Gastrocnemius medialis (tissue), 4 donors: ENCODE results near the gene ZBTB33. TPM values are rescaled to one million over a fixed set of nuclear protein-coding genes. Genes with fewer than 3 reads are reported as not detected.

Source experiments
- ATAC-seq, 2 donors: fragments of 150-250 bp; one replicate each; pipeline ENCODE4 v1.9.1; 2016
- DNase-seq, 2 donors: peaks; one replicate each; pipeline ENCODE4 v3.0.0-alpha.2; 2019
- H3K27ac ChIP-seq, 4 donors: fragments of 200-600 bp; sonication (generic); 1 replicate in 1 of 4; 2 replicates in 3 of 4; pipeline ENCODE4 v1.5.1; 2016 to 2018; ENCODE audit warnings: mild to moderate bottlenecking in 2 of 4, moderate library complexity in 1 of 4
- H3K27me3 ChIP-seq, 3 donors: fragments of 200-600 bp; sonication (generic) in 2 of 3; 1 replicate in 1 of 3; 2 replicates in 2 of 3; pipeline versions ENCODE4 v1.5.1 to v1.6.0; 2016 to 2019; ENCODE audit warnings: mild to moderate bottlenecking in 1 of 3, moderate library complexity in 1 of 3
- H3K36me3 ChIP-seq, 2 donors: fragments of 200-600 bp; sonication (generic) in 1 of 2; one replicate each; pipeline ENCODE4 v1.5.1; 2017 to 2018
- H3K4me1 ChIP-seq, 2 donors: fragments of 200-600 bp; sonication (generic) in 1 of 2; one replicate each; pipeline ENCODE4 v1.5.1; 2016 to 2017; ENCODE audit warnings: mild to moderate bottlenecking in 2 of 2
- H3K4me3 ChIP-seq, 4 donors: fragments of 200-600 bp; sonication (generic) in 3 of 4; 1 replicate in 1 of 4; 2 replicates in 3 of 4; pipeline ENCODE4 v1.5.1; 2016 to 2019; ENCODE audit warnings: mild to moderate bottlenecking in 2 of 4
- H3K9me3 ChIP-seq, 3 donors: fragments of 200-600 bp; sonication (generic) in 2 of 3; 1 replicate in 1 of 3; 2 replicates in 2 of 3; pipeline ENCODE4 v1.5.1; 2016 to 2019
- POLR2A ChIP-seq, 2 donors: fragments of 450-650 bp; IDR thresholded peaks; one replicate each; pipeline ENCODE4 v1.6.1; 2017; ENCODE audit warnings: antibody characterized with exemption in 2 of 2, mild to moderate bottlenecking in 2 of 2, moderate library complexity in 2 of 2
- in situ Hi-C, 4 donors: fragments of 200-750 bp; cut with MboI; loops; one replicate each; pipeline versions ENCODE4 v1.15.0 to v1.8.0; 2017; ENCODE audit warnings: low sequenced_read_pairs in 4 of 4
- intact Hi-C: fragments of 100-400 bp; cut with DNase I; formaldehyde crosslinking; loops from one replicate; pipeline ENCODE4 v1.15.1; 2023; ENCODE audit warnings: low total_unique reads
- total RNA-seq, 4 donors: library from RNA; depleted of rRNA; stranded (reverse); fragments of >200 nt; gene quantifications; one replicate each; pipeline versions ENCODE4 v1.1.0 to v1.2.3, GENCODE V29; 2016
- TF ChIP-seq, protein P1 (sequence below), 5 experiments: fragments of 450-650 bp in 3 of 5; fragments of 200-600 bp in 2 of 5; sonication (generic) in 2 of 5; IDR thresholded peaks in 4 of 5; conservative IDR thresholded peaks in 1 of 5; 1 replicate in 4 of 5; 2 replicates in 1 of 5; pipeline ENCODE4 v1.5.1; 2016 to 2019; ENCODE audit warnings: antibody characterized with exemption in 5 of 5, mild to moderate bottlenecking in 3 of 5, moderate library complexity in 3 of 5

ZBTB33 gene
- total RNA-seq, 4 donors from 2014 or later, result 9.2 to 12.4 (median 9.8) TPM

DNA sequence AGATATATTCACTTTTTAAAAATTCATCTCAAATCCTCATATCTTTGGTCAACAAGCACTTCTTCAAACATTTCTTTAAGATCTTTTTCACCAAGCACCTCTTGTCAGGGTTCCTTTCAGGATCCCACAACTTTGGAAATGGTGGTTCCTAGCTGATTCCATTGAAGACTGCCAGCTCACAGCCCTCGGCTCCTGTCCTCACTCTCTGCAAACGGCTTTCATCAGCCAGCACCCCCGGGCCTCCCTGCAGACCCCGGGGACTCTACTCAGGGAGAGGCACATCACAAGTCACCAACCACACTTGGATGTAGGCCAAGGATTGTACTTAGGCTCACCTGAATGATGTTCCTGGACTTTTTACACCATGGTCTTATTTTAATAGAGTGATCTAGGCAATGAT, 20.0 kb downstream of the ZBTB33 start:
- DNase-seq, result no peak
- Histone ChIP-seq H3K36me3 (no peaks in the 10 kb centered on the region), H3K27ac (no peak overlapping the region), H3K27me3 (no peaks in the 10 kb centered on the region), H3K9me3 (no peaks in the 10 kb centered on the region), H3K4me3 (no peak overlapping the region), H3K4me1 (no peaks in the 10 kb centered on the region)
- intact Hi-C loops (no loop called here), in situ Hi-C loops (no loop called here)
- ATAC-seq, result no peak
- TF ChIP-seq, protein P1, sequence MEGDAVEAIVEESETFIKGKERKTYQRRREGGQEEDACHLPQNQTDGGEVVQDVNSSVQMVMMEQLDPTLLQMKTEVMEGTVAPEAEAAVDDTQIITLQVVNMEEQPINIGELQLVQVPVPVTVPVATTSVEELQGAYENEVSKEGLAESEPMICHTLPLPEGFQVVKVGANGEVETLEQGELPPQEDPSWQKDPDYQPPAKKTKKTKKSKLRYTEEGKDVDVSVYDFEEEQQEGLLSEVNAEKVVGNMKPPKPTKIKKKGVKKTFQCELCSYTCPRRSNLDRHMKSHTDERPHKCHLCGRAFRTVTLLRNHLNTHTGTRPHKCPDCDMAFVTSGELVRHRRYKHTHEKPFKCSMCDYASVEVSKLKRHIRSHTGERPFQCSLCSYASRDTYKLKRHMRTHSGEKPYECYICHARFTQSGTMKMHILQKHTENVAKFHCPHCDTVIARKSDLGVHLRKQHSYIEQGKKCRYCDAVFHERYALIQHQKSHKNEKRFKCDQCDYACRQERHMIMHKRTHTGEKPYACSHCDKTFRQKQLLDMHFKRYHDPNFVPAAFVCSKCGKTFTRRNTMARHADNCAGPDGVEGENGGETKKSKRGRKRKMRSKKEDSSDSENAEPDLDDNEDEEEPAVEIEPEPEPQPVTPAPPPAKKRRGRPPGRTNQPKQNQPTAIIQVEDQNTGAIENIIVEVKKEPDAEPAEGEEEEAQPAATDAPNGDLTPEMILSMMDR (IDR thresholded peaks at IDR 0.05 in 4 of 5, conservative IDR thresholded peaks at IDR 0.05 in 1 of 5), result no peak
- no peak for TF ChIP-seq POLR2A (IDR thresholded peaks at IDR 0.05)

DNA sequence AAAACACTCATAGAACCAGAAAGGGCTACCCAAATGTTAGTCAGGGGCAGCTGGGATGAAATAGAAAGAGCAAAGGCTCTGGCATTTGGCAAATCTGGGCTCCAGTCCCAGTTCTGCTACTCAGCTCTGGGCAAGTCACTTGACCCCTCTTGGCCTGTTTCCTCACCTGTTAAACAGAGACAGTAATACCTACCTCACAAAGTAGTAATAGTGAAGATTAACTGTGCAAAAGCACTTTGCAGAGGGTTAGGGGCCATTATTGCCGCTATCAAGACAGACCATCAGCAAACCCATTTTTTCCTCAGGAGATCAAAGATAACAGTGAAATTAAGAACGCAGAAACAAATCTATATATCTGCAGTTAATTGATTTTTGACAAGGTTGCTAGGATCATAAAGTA, 20.6 kb downstream of the ZBTB33 start:
- Histone ChIP-seq H3K27me3 (no peaks in the 10 kb centered on the region), H3K4me3 (no peak overlapping the region), H3K9me3 (no peaks in the 10 kb centered on the region), H3K27ac (no peak overlapping the region), H3K36me3 (no peaks in the 10 kb centered on the region), H3K4me1 (no peaks in the 10 kb centered on the region)
- DNase-seq, result no peak
- peak in 1 of 2 donors; percentile 55 for ATAC-seq
- TF ChIP-seq POLR2A (IDR thresholded peaks at IDR 0.05), result no peak
- TF ChIP-seq, protein P1 (IDR thresholded peaks at IDR 0.05 in 4 of 5, conservative IDR thresholded peaks at IDR 0.05 in 1 of 5), result no peak
- in situ Hi-C loops, result no loop called here
- intact Hi-C loops, result no loop called here

DNA sequence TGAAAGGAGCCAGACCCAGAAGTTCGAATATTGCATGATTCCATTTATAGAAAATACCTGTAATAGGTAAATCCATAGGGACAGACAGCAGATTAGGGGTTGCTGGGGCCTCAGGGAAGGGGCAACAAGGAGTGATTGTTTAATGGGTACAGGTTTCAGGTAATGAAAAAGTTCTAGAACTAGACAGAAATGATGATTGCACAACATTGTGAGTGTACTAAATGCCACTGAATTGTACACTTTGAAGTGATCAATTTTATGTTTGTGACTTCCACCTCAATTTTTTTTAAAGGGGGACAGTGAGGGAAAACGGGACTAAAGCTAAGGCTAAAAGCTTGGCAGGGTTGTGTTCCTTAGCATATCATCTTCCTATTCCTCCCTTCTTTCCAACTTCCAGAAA, 23.5 kb downstream of the ZBTB33 start:
- no peak for TF ChIP-seq POLR2A (IDR thresholded peaks at IDR 0.05)
- TF ChIP-seq, protein P1 (IDR thresholded peaks at IDR 0.05 in 4 of 5, conservative IDR thresholded peaks at IDR 0.05 in 1 of 5), result no peak
- H3K4me1 ChIP-seq, result no peaks in the 10 kb centered on the region
- DNase-seq (no peak), ATAC-seq (no peak)
- H3K27ac ChIP-seq, result no peak overlapping the region
- no peaks in the 10 kb centered on the region for H3K27me3 ChIP-seq
- in situ Hi-C loops (no loop called here), intact Hi-C loops (no loop called here)
- no peak overlapping the region for H3K4me3 ChIP-seq
- H3K9me3 ChIP-seq, result no peaks in the 10 kb centered on the region
- no peaks in the 10 kb centered on the region for H3K36me3 ChIP-seq

DNA sequence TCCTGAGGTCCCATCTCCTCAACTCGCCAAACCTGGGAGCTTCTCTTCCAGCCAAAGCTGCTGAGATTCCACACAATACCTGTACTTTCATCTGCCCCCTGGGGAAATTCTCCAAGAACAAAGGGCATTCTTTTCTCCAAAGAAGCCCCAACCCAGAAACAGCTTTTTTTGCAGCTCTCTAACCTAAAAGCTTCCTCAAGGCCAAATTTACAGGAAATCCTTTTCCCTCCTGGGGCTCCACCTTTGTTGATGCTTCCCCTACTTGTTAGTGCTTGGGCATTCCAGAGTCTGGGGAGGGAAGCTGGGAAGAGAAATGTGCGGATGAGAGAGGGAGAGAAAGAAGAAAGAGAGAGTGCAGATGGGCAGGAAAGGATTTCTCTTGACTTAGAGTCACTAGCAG, 24.3 kb downstream of the ZBTB33 start:
- ATAC-seq, result no peak
- H3K27ac ChIP-seq, result no peak overlapping the region
- TF ChIP-seq POLR2A (IDR thresholded peaks at IDR 0.05), result no peak
- TF ChIP-seq, protein P1 (IDR thresholded peaks at IDR 0.05 in 4 of 5, conservative IDR thresholded peaks at IDR 0.05 in 1 of 5), result no peak
- H3K27me3 ChIP-seq, result no peaks in the 10 kb centered on the region
- H3K4me1 ChIP-seq, result no peaks in the 10 kb centered on the region
- intact Hi-C loops, result no loop called here
- no peaks in the 10 kb centered on the region for H3K9me3 ChIP-seq
- H3K36me3 ChIP-seq, result no peaks in the 10 kb centered on the region
- in situ Hi-C loops, result no loop called here
- no peak overlapping the region for H3K4me3 ChIP-seq
- no peak for DNase-seq

DNA sequence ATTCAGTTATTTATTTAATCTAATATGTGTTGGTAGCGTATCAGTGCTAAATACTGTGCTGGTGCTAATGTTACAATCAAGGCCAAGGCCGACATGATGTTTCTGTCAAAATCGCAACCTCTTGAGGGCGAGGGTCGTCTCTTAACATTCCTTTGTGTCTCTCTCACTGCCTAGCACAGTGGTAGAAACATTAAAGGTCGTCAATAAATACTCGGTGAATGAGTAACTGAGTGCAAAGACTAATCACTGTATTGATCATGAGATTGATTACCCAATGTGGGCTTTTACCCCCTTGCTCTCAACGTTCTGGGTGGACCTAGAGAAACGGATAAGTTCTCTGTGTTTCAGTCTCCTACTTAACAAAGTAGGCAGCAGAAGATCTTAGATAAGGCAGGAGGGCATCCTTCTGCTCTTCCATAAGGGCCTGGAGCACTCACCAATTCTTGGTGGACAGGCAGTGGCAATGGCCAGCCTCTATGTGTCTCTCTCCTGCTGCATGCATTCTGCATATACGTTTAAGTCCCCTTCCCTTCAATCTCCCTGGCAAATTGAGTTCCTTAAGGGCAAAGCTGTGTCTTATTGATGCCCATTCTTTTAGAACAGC, 30.5 kb downstream of the ZBTB33 start:
- no peak for ATAC-seq
- no peaks in the 10 kb centered on the region for H3K36me3 ChIP-seq
- H3K9me3 ChIP-seq, result no peaks in the 10 kb centered on the region
- intact Hi-C loops (no loop called here), in situ Hi-C loops (no loop called here)
- H3K4me3 ChIP-seq, result no peak overlapping the region
- no peaks in the 10 kb centered on the region for H3K4me1 ChIP-seq
- no peak for TF ChIP-seq POLR2A (IDR thresholded peaks at IDR 0.05)
- TF ChIP-seq, protein P1 (IDR thresholded peaks at IDR 0.05 in 4 of 5, conservative IDR thresholded peaks at IDR 0.05 in 1 of 5), result no peak
- H3K27ac ChIP-seq, result no peak overlapping the region
- no peak for DNase-seq
- no peaks in the 10 kb centered on the region for H3K27me3 ChIP-seq
